Thyroid gland (tissue), 4 donors: ENCODE data around the gene LHFPL2.

ENCODE experiments used
- CTCF ChIP-seq, 6 experiments: fragments of 200-600 bp in 3 of 6; fragments of 450-650 bp in 3 of 6; sonication (generic) in 3 of 6; IDR thresholded peaks; one replicate each; pipeline ENCODE4 v1.5.1; 2016 to 2019; ENCODE audit warnings: antibody characterized with exemption in 6 of 6, mild to moderate bottlenecking in 2 of 6, inconsistent platforms in 1 of 6, moderate library complexity in 1 of 6
- POLR2A ChIP-seq, 2 donors: fragments of 450-650 bp; IDR thresholded peaks; one replicate each; pipeline ENCODE4 v1.6.1; 2017; ENCODE audit warnings: antibody characterized with exemption in 2 of 2, mild to moderate bottlenecking in 2 of 2, moderate library complexity in 1 of 2

- TF ChIP-seq CTCF (IDR thresholded peaks at IDR 0.05) (no peak), POLR2A (IDR thresholded peaks at IDR 0.05) (no peak)
These were observed 13.9 kb downstream of the LHFPL2 start for GRCh38 chr5:78634634-78635033.
